ENCODE data around the gene PLCL2. TPM values are rescaled to one million over a fixed set of nuclear protein-coding genes. Genes with fewer than 3 reads are reported as not detected.

PLCL2 gene
- total RNA-seq, 2 donors from 2014 or later: 13.7 to 25.7 TPM

GRCh38 chr3:17133632-17134545, 249.1 kb downstream of the PLCL2 start:
- ATAC-seq: no peak
- intact Hi-C loops (cut with DNase I): no loop called here
- no peak for TF ChIP-seq CTCF (IDR thresholded peaks at IDR 0.05)
- no peak for TF ChIP-seq POLR2A (IDR thresholded peaks at IDR 0.05)

GRCh38 chr3:17135696-17136095, 250.9 kb downstream of the PLCL2 start:
- DNase-seq: no peak
- Histone ChIP-seq H3K9me3 (no peaks in the 10 kb centered on the region), H3K27ac (no peak overlapping the region), H3K4me1 (no peaks in the 10 kb centered on the region), H3K4me3 (no peak overlapping the region), H3K27me3 (no peaks in the 10 kb centered on the region), H3K36me3 (replicated peaks in 1 of 2; ENCODE audit: insufficient read depth in 1 of 2, low read depth in 2 of 2) (no peaks in the 10 kb centered on the region)
- intact Hi-C loops (cut with DNase I): no loop called here
- ATAC-seq: no peak
- TF ChIP-seq POLR2A (IDR thresholded peaks at IDR 0.05): no peak
- no peak for TF ChIP-seq CTCF (IDR thresholded peaks at IDR 0.05)

More at GRCh38 chr3:17133632-17134545, 249.1 kb downstream of the PLCL2 start:
- no peak overlapping the region for H3K27ac ChIP-seq
- H3K27me3 ChIP-seq: no peaks in the 10 kb centered on the region
- H3K4me1 ChIP-seq: no peaks in the 10 kb centered on the region
- H3K9me3 ChIP-seq: no peaks in the 10 kb centered on the region
- DNase-seq: peak in 1 of 4 donors; percentile 10
- H3K36me3 ChIP-seq (replicated peaks in 1 of 2; ENCODE audit: insufficient read depth in 1 of 2, low read depth in 2 of 2): no peaks in the 10 kb centered on the region
- H3K4me3 ChIP-seq: no peak overlapping the region
- WGBS, 2 donors: 84 to 90% methylated on average over 12 to 19 of the region's 19 CpGs

- TF ChIP-seq CTCF (IDR thresholded peaks at IDR 0.05) (no peak), POLR2A (IDR thresholded peaks at IDR 0.05) (no peak)
Measured at GRCh38 chr3:17136136-17136721, 251.5 kb downstream of the PLCL2 start.

GRCh38 chr3:17137321-17137826, 252.6 kb downstream of the PLCL2 start:
- H3K9me3 ChIP-seq: no peaks in the 10 kb centered on the region
- intact Hi-C loops (cut with DNase I): no loop called here
- H3K4me3 ChIP-seq: no peak overlapping the region
- no peak for TF ChIP-seq POLR2A (IDR thresholded peaks at IDR 0.05)
- no peak for TF ChIP-seq CTCF (IDR thresholded peaks at IDR 0.05)
- H3K27ac ChIP-seq: no peak overlapping the region
- ATAC-seq (no peak), DNase-seq (no peak)
- H3K4me1 ChIP-seq: no peaks in the 10 kb centered on the region
- WGBS, 2 donors: 92 to 94% methylated on average over 5 of the region's 5 CpGs
- no peaks in the 10 kb centered on the region for H3K36me3 ChIP-seq (replicated peaks in 1 of 2; ENCODE audit: insufficient read depth in 1 of 2, low read depth in 2 of 2)
- H3K27me3 ChIP-seq: no peaks in the 10 kb centered on the region

More at GRCh38 chr3:17136136-17136721, 251.5 kb downstream of the PLCL2 start:
- no peaks in the 10 kb centered on the region for H3K9me3 ChIP-seq
- ATAC-seq (peak; percentile 74), DNase-seq (peak in 3 of 4 donors; percentile 21 to 56 (median 29))
- H3K36me3 ChIP-seq (replicated peaks in 1 of 2; ENCODE audit: insufficient read depth in 1 of 2, low read depth in 2 of 2): no peaks in the 10 kb centered on the region
- H3K27ac ChIP-seq: no peak overlapping the region
- no peaks in the 10 kb centered on the region for H3K27me3 ChIP-seq
- intact Hi-C loops (cut with DNase I): no loop called here
- no peaks in the 10 kb centered on the region for H3K4me1 ChIP-seq
- 45 to 51% methylated on average over 11 of the region's 11 CpGs for WGBS, 2 donors
- no peak overlapping the region for H3K4me3 ChIP-seq

All from body of pancreas (tissue), 4 donors.